Stimulated activated CD4-positive, alpha-beta T cell treated with anti-CD3 and anti-CD28 coated beads, Interleukin-2, amount 100 ng/mL, for 24 hours (primary cell): ENCODE measurements around the gene RERE.

Experiments used
- DNase-seq, 2 donors: peaks; one replicate each; pipeline ENCODE4 v3.0.0-alpha.2; 2020

The RERE gene

DNA sequence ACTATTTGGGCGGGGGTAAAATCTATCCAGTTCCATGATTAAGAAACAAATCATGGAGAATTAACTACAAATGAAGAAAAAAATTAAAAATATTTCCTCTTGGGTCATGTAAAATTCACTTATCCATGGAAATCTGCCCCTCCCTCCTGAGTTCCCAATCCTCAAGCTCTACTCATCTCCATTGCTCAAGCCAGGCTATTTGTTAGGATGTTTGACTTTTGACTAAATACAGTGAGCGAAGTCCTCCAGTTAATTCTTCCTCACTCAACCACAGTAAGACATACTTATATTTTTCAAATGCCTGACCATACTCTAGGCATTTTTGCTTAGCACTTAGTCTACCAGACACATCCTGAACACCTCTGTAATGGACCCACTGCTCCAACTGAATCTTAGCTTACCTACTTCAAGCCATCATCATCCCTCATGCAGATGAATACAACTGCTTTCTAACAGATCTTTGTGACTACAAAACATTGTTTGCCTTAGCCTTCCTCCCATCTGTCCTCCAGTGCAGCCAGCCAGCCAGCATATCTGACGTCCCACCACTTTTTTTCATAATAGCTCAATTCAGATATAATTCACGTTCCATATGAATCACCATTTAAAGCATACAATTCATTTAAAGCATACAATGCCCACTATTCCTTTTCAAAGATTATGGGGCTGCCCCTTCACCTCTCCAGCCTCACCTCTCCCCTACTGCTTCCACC is 154.2 kb downstream of the RERE start:
- no peak for DNase-seq

DNA sequence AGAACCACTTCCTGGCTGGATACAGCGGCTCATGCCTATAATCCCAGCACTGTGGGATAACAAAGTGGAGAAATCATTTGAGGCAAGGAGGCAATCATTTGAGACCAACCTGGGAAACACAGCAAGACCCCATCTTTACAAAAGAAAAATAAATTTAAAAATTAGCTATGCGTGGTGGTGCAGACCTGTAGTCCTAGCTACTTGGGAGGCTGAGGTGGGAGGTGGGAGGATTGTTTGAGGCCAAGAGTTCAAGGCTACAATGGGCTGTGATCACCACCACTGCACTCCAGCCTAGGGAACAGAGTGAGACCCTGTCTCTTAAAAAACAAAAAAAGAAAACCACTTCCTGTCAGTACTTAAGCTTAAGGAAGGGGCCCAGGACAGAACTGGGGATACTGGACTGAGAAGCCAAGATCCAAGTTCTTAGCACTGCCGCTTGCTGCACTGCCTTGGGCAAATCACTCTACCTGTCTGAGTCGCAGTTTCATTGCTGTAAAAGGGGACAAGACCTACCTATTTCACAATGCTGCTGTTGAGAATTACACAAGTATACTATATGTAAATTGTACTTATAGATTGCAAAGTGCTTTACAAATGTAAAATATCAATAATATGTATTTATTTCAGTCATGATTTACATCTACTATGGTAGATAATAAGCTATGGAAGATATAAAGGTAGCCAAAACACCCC is 154.9 kb downstream of the RERE start:
- DNase-seq, result no peak

GRCh38 chr1:8661185-8662110 is 156.0 kb downstream of the RERE start:
- DNase-seq, result peak; percentile 50 to 62

GRCh38 chr1:8660411-8660828 is 157.0 kb downstream of the RERE start:
- no peak for DNase-seq

- no peak for DNase-seq
Measured at GRCh38 chr1:8659593-8659992, 157.8 kb downstream of the RERE start.

GRCh38 chr1:8653878-8654277 is 163.6 kb downstream of the RERE start:
- DNase-seq, result no peak

DNA sequence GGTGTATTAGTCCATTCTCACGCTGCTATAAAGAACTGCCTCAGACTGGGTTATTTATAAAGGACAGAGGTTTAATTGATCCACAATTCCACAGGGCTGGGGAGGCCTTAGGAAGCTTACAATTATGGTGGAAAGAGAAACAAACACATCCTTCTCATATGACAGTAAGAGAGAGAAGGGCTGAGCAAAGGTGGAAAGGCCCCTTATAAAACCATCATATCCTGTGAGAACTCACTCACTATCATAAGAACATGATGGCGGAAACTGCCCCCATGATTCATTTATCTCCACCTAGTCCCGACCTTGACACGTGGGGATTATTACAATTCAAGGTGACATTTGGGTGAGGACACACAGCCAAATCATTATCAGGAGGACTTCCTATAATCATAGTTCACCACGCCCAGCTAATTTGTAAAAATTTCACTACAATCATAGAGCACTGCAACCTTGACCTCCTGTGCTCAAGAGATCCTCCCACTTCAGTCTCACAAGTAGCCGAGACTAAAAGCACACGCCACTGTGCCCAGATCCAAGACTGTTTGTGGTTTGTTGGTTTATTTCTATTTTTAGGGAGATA is 164.9 kb downstream of the RERE start:
- no peak for DNase-seq

DNA sequence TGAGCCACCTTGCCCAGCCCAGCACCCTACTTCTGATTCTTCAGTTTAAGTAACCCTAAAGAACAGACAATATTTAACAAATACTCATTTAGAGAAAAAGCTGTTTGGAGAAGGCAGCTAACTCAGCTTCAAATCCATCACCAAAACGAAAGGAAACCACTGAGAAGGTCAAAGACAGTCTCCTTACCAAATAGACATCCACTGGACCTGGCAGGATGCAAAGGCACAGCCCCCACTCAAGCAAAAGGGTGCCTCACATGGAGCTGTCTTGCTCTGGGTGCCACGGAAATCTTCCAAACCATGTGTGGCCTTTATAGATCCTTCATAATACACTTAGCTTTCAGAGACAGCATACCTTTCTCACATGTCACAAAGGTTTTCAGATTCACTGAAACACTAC is 165.5 kb downstream of the RERE start:
- no peak for DNase-seq

DNA sequence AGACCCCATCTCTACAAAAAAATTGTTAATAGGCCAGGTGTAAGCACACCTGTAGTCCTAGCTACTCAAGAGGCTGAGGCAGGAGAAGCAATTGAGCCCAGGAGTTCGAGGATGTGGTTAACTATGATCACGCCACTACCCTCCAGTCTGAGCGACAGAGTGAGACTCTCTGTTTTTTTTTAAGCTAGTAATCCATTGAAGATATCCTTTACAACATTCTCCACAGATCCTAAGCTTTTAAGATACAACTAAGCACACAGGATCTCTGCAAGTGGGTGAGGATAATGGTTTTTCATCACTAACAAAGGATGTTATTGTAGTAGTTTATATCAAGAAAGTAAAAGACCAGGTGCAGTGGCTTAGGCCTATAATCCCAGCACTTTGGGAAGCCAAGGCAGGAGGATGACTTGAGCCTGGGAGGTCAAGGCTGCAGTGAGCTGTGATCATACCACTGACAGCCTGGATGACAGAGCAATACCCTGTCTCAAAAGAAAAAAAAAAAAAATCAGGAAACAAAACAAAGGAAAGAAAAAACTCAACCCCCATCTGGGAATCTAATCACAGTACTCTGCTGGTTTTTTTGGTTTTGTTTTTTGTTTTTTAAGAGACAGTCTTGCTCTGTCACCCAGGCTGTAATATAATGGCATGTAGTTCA is 166.1 kb downstream of the RERE start:
- DNase-seq, result no peak

- DNase-seq, result no peak
Measured at GRCh38 chr1:8649875-8650274, 167.6 kb downstream of the RERE start.

DNA sequence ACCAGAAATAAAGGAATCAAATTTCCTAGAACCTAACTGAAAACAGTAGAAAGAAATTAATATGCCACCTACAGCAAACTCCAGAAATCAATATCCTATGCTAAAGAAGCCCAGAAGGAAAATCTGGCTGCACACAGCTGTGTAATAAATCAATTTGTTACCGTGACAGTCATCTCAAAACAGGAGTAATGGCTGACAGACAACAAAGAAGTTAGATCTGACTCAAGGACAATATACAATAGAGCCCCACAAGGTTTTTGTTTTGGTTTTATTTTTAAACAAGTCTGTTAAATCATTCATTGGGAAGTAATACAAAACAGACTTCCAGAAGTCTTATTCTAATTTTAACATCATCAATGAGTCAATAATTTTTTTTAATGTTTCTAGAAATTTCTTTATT is 168.4 kb downstream of the RERE start:
- DNase-seq, result no peak

DNA sequence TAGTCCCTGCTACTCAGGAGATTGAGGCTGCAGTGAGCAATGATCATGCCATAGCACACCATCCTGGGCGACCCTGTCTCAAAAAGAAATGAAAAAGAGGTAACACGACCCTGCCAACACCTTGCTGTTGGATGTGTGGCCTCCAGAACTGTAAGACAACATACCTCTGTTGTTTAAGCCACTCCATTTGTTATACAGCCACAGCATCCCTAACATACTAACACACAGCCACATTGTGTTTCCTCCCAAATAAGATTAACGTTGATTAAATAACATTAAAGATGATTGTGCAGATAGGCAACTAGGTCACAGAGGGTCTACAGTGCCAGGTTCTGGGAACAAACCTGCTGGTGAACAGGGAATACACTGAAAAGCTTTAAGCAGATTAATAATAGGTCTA is 170.4 kb downstream of the RERE start:
- DNase-seq, result no peak

DNA sequence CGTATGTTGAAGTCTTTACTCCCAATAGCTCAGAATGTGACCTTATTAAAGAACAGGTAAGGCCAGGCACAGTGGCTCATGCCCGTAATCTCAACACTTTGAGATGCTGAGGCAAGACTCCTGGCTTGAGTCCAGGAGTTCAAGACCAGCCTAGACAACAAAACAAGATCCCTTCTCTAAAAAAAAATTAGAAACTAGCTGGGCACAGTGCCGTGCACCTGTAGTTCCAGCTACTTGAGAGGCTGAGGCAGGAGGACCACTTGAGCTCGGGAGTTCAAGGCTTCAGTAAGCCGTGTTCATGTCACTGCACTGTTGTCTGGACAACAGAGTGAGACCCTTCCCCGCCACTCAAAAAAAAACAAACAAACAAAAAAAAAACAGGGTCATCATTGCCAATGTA is 171.3 kb downstream of the RERE start:
- DNase-seq, result no peak

GRCh38 chr1:8643542-8644536 is 173.6 kb downstream of the RERE start:
- no peak for DNase-seq

DNA sequence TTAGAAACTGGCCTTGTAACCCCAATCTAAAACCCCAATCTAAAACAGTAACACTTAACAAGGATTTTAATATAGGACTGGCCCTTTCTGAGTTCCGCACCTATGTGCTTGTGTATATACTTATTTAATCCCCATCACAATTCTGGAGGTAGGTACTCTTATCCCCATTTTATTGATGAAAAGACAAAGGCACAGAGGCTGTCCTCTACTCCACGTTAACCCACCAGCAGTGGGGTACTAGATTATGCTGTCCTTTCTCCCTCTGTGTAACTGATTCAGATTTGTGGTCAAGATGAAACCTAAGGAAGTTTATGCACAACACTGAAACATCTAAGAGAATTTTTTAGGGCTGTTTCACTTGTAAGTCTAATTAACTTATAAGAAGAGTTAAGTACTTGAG is 175.3 kb downstream of the RERE start:
- DNase-seq, result no peak

DNA sequence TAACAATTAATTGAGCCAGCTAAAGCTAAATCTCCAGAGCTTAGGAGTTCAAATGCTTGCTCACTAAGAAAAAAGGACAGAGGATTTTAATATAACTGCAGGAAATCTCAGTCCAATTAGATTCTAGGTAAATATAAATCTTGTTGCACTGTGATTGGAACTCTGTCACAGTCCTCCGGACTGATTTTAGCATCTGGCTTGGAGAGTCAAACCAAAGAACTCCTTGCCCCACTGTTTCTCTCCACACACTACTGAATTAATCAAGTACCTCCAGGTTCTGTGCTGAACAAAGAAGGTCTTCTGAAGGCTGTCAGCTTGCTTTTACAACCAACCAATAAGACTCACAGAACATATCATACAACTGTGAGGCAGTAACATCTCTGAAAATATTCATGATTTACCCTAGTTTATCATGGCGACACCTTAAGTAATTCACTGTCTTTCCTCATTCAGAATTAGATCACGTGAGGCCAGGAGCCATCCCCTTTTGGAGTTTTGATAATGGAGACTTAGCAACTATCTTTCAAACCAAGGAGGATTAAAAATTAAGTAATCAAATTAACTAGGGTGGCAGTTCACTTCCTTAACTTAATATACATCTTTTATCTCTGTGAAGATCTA is 176.0 kb downstream of the RERE start:
- DNase-seq, result no peak

GRCh38 chr1:8640950-8641349 is 176.5 kb downstream of the RERE start:
- DNase-seq, result no peak

- DNase-seq, result no peak
Measured at GRCh38 chr1:8639148-8639547, 178.3 kb downstream of the RERE start.

GRCh38 chr1:8633741-8634501 is 183.5 kb downstream of the RERE start:
- DNase-seq, result no peak

DNA sequence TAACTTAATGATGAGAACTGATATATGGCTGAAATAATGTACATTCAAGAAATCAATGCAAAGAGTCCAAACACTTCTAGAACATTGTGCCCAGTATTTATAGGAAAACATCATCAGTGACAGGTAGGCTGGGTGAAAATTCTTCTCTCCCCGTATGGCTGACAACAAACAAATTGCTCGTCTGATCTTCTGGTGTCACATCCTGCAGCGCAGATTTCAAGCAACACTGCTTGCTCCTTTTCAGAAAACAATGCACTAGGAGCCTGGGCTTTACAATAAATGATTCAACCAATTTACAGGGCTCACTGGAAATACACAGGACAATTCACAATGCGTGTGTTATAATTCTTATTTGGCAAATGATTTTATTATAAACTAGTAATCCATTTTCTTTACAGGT is 185.3 kb downstream of the RERE start:
- no peak for DNase-seq
